ENCODE measurements around the gene KRTAP22-1.

The KRTAP22-1 gene

GRCh38 chr21:30600787-30601186 lies at the start of gene KRTAP22-1:
Gene KRTAP22-1 (plus strand): TSS chr21:30601087.
- DNase-seq = no peak

GRCh38 chr21:30552782-30553181 lies 48.1 kb upstream of the KRTAP22-1 start:
- DNase-seq = no peak

GRCh38 chr21:30555095-30555494 lies 45.8 kb upstream of the KRTAP22-1 start:
- DNase-seq = no peak

- DNase-seq = no peak
Observed at GRCh38 chr21:30561264-30561895, 39.5 kb upstream of the KRTAP22-1 start, which contains the start of gene KRTAP19-7. Gene KRTAP19-7 (minus strand): TSS chr21:30561314. CDS start chr21:30561289, 25 bp downstream.

- no peak for DNase-seq
Observed at GRCh38 chr21:30561957-30562356, 38.9 kb upstream of the KRTAP22-1 start.

GRCh38 chr21:30563072-30563471 lies 37.8 kb upstream of the KRTAP22-1 start:
- DNase-seq = no peak

GRCh38 chr21:30563630-30564029 lies 37.3 kb upstream of the KRTAP22-1 start:
- DNase-seq = no peak

- DNase-seq = no peak
Observed at GRCh38 chr21:30567617-30568016, 33.3 kb upstream of the KRTAP22-1 start.

GRCh38 chr21:30577766-30578165 lies 23.1 kb upstream of the KRTAP22-1 start:
- DNase-seq = no peak

- DNase-seq = no peak
Observed at GRCh38 chr21:30579346-30579745, 21.5 kb upstream of the KRTAP22-1 start.

- DNase-seq = no peak
Observed at GRCh38 chr21:30580132-30580531, 20.8 kb upstream of the KRTAP22-1 start.

- no peak for DNase-seq
Observed at GRCh38 chr21:30582870-30583269, 18.0 kb upstream of the KRTAP22-1 start.

GRCh38 chr21:30590297-30590696 lies 10.6 kb upstream of the KRTAP22-1 start, which contains the start of gene KRTAP22-2:
Gene KRTAP22-2 (minus strand): TSS chr21:30590397.
- DNase-seq = no peak

- DNase-seq = no peak
Observed at GRCh38 chr21:30592140-30592539, 8.7 kb upstream of the KRTAP22-1 start, which contains the start of gene KRTAP6-3. Gene KRTAP6-3 (plus strand): TSS chr21:30592440. CDS start chr21:30592446, 6 bp downstream.

GRCh38 chr21:30598802-30599201 lies 2.1 kb upstream of the KRTAP22-1 start, which contains the start of gene KRTAP6-2:
Gene KRTAP6-2 (minus strand): TSS chr21:30598902. CDS start chr21:30598874, 28 bp downstream.
- DNase-seq = no peak

- no peak for DNase-seq
Observed at GRCh38 chr21:30605968-30606367, 5.1 kb downstream of the KRTAP22-1 start.

GRCh38 chr21:30612132-30612531 lies 11.2 kb downstream of the KRTAP22-1 start:
- DNase-seq = no peak

- DNase-seq = no peak
Observed at GRCh38 chr21:30613836-30614235, 12.9 kb downstream of the KRTAP22-1 start, which contains the start of gene KRTAP6-1. Gene KRTAP6-1 (minus strand): TSS chr21:30613930. CDS start chr21:30613904, 26 bp downstream.

- DNase-seq = no peak
Observed at GRCh38 chr21:30615199-30615598, 14.3 kb downstream of the KRTAP22-1 start.

GRCh38 chr21:30616125-30616524 lies 15.2 kb downstream of the KRTAP22-1 start, which contains the start of gene KRTAP20-1:
Gene KRTAP20-1 (plus strand): TSS chr21:30616425. CDS start chr21:30616455, 30 bp downstream.
- DNase-seq = no peak

GRCh38 chr21:30620080-30620479 lies 19.2 kb downstream of the KRTAP22-1 start:
- DNase-seq = no peak

GRCh38 chr21:30620522-30620921 lies 19.6 kb downstream of the KRTAP22-1 start, which contains the start of gene KRTAP20-4:
Gene KRTAP20-4 (plus strand): TSS chr21:30620627.
- DNase-seq = no peak

- no peak for DNase-seq
Observed at GRCh38 chr21:30623362-30623761, 22.5 kb downstream of the KRTAP22-1 start.

GRCh38 chr21:30625449-30626165 lies 24.7 kb downstream of the KRTAP22-1 start:
- DNase-seq = no peak

Data from stimulated activated naive CD4-positive, alpha-beta T cell treated with Interleukin-2 at 50 U/mL for 16 hours (primary cell).